Measurements from ENCODE around the gene TMEM258.

Gene TMEM258

GRCh38 chr11:61812736-61813411 lies 20.5 kb upstream of the TMEM258 start:
- Mint-ChIP-seq H3K9me3 (ENCODE audit: low read depth) (no peaks in the 10 kb centered on the region), H3K27ac (no peak overlapping the region), H3K36me3 (peaks cover 4% of the 10 kb centered on the region), H3K4me3 (no peak overlapping the region), H3K4me1 (ENCODE audit: low read depth) (peaks cover 12% of the 10 kb centered on the region), H3K27me3 (peaks cover 13% of the 10 kb centered on the region)

GRCh38 chr11:61811831-61812230 lies 19.4 kb upstream of the TMEM258 start:
- H3K27ac Mint-ChIP-seq, result no peak overlapping the region
- H3K27me3 Mint-ChIP-seq, result peaks cover 13% of the 10 kb centered on the region
- H3K9me3 Mint-ChIP-seq (ENCODE audit: low read depth), result no peaks in the 10 kb centered on the region
- peaks cover 8% of the 10 kb centered on the region for H3K4me1 Mint-ChIP-seq (ENCODE audit: low read depth)
- H3K4me3 Mint-ChIP-seq, result no peak overlapping the region
- peaks cover 4% of the 10 kb centered on the region for H3K36me3 Mint-ChIP-seq

- Mint-ChIP-seq H3K36me3 (peaks cover 4% of the 10 kb centered on the region), H3K9me3 (ENCODE audit: low read depth) (no peaks in the 10 kb centered on the region), H3K4me3 (no peak overlapping the region), H3K27me3 (peaks cover 11% of the 10 kb centered on the region), H3K27ac (no peak overlapping the region), H3K4me1 (ENCODE audit: low read depth) (peaks cover 4% of the 10 kb centered on the region)
These were observed 18.3 kb upstream of the TMEM258 start for GRCh38 chr11:61810671-61811175.

- Mint-ChIP-seq H3K9me3 (ENCODE audit: low read depth) (no peaks in the 10 kb centered on the region), H3K4me1 (ENCODE audit: low read depth) (no peaks in the 10 kb centered on the region), H3K36me3 (no peaks in the 10 kb centered on the region), H3K27ac (no peak overlapping the region), H3K27me3 (no peaks in the 10 kb centered on the region), H3K4me3 (no peak overlapping the region)
These were observed 14.4 kb upstream of the TMEM258 start for GRCh38 chr11:61806785-61807184.

- Mint-ChIP-seq H3K27me3 (no peaks in the 10 kb centered on the region), H3K36me3 (peaks cover 3% of the 10 kb centered on the region), H3K9me3 (ENCODE audit: low read depth) (no peaks in the 10 kb centered on the region), H3K27ac (no peak overlapping the region), H3K4me3 (no peak overlapping the region), H3K4me1 (ENCODE audit: low read depth) (no peaks in the 10 kb centered on the region)
These were observed 12.7 kb upstream of the TMEM258 start for GRCh38 chr11:61805146-61805545.

- no peaks in the 10 kb centered on the region for H3K4me1 Mint-ChIP-seq (ENCODE audit: low read depth)
- no peak overlapping the region for H3K4me3 Mint-ChIP-seq
- no peaks in the 10 kb centered on the region for H3K9me3 Mint-ChIP-seq (ENCODE audit: low read depth)
- H3K27me3 Mint-ChIP-seq, result no peaks in the 10 kb centered on the region
- peaks cover 4% of the 10 kb centered on the region for H3K36me3 Mint-ChIP-seq
- H3K27ac Mint-ChIP-seq, result no peak overlapping the region
These were observed 11.7 kb upstream of the TMEM258 start for GRCh38 chr11:61803889-61804647.

GRCh38 chr11:61802605-61803004 lies 10.2 kb upstream of the TMEM258 start:
- Mint-ChIP-seq H3K27me3 (no peaks in the 10 kb centered on the region), H3K27ac (no peak overlapping the region), H3K36me3 (peaks cover 4% of the 10 kb centered on the region), H3K9me3 (ENCODE audit: low read depth) (no peaks in the 10 kb centered on the region), H3K4me1 (ENCODE audit: low read depth) (no peaks in the 10 kb centered on the region), H3K4me3 (no peak overlapping the region)

GRCh38 chr11:61800331-61801281 lies 8.2 kb upstream of the TMEM258 start:
- no peaks in the 10 kb centered on the region for H3K9me3 Mint-ChIP-seq (ENCODE audit: low read depth)
- H3K4me1 Mint-ChIP-seq (ENCODE audit: low read depth), result peaks cover 4% of the 10 kb centered on the region
- H3K36me3 Mint-ChIP-seq, result peaks cover 9% of the 10 kb centered on the region
- H3K4me3 Mint-ChIP-seq, result no peak overlapping the region
- H3K27ac Mint-ChIP-seq, result peak overlapping the region; percentile 7
- no peaks in the 10 kb centered on the region for H3K27me3 Mint-ChIP-seq

GRCh38 chr11:61799665-61800284 lies 7.4 kb upstream of the TMEM258 start:
- H3K27ac Mint-ChIP-seq, result no peak overlapping the region
- peaks cover 8% of the 10 kb centered on the region for H3K4me1 Mint-ChIP-seq (ENCODE audit: low read depth)
- H3K4me3 Mint-ChIP-seq, result no peak overlapping the region
- H3K9me3 Mint-ChIP-seq (ENCODE audit: low read depth), result no peaks in the 10 kb centered on the region
- peaks cover 9% of the 10 kb centered on the region for H3K36me3 Mint-ChIP-seq
- H3K27me3 Mint-ChIP-seq, result no peaks in the 10 kb centered on the region

GRCh38 chr11:61797263-61797944 lies 5.0 kb upstream of the TMEM258 start:
- H3K36me3 Mint-ChIP-seq, result peaks cover 9% of the 10 kb centered on the region
- no peak overlapping the region for H3K27ac Mint-ChIP-seq
- H3K9me3 Mint-ChIP-seq (ENCODE audit: low read depth), result no peaks in the 10 kb centered on the region
- H3K4me3 Mint-ChIP-seq, result no peak overlapping the region
- H3K4me1 Mint-ChIP-seq (ENCODE audit: low read depth), result peaks cover 15% of the 10 kb centered on the region
- no peaks in the 10 kb centered on the region for H3K27me3 Mint-ChIP-seq

- no peaks in the 10 kb centered on the region for H3K27me3 Mint-ChIP-seq
These were observed 3.6 kb upstream of the TMEM258 start for GRCh38 chr11:61795876-61796526.

GRCh38 chr11:61795459-61795858 lies 3.1 kb upstream of the TMEM258 start:
- no peaks in the 10 kb centered on the region for H3K9me3 Mint-ChIP-seq (ENCODE audit: low read depth)
- peaks cover 12% of the 10 kb centered on the region for H3K36me3 Mint-ChIP-seq
- H3K4me1 Mint-ChIP-seq (ENCODE audit: low read depth), result peaks cover 25% of the 10 kb centered on the region
- no peaks in the 10 kb centered on the region for H3K27me3 Mint-ChIP-seq
- no peak overlapping the region for H3K27ac Mint-ChIP-seq
- no peak overlapping the region for H3K4me3 Mint-ChIP-seq

More at GRCh38 chr11:61795876-61796526, 3.6 kb upstream of the TMEM258 start:
- Mint-ChIP-seq H3K4me3 (no peak overlapping the region), H3K36me3 (peaks cover 13% of the 10 kb centered on the region), H3K27ac (no peak overlapping the region), H3K4me1 (ENCODE audit: low read depth) (peaks cover 22% of the 10 kb centered on the region), H3K9me3 (ENCODE audit: low read depth) (no peaks in the 10 kb centered on the region)

GRCh38 chr11:61794579-61794978 lies 2.2 kb upstream of the TMEM258 start:
- Mint-ChIP-seq H3K4me1 (ENCODE audit: low read depth) (peaks cover 28% of the 10 kb centered on the region), H3K9me3 (ENCODE audit: low read depth) (no peaks in the 10 kb centered on the region), H3K4me3 (peak overlapping the region; percentile 7), H3K27ac (no peak overlapping the region), H3K27me3 (no peaks in the 10 kb centered on the region), H3K36me3 (peaks cover 10% of the 10 kb centered on the region)

All from activated naive CD8-positive, alpha-beta T cell (primary cell).